ENCODE data around the gene IRS1.
"Not testable (repeated sequence)": the region's sequence is repeated elsewhere in the genome, so short reads cannot be mapped to it uniquely, and the experiment has no call there.

Gene IRS1

DNA sequence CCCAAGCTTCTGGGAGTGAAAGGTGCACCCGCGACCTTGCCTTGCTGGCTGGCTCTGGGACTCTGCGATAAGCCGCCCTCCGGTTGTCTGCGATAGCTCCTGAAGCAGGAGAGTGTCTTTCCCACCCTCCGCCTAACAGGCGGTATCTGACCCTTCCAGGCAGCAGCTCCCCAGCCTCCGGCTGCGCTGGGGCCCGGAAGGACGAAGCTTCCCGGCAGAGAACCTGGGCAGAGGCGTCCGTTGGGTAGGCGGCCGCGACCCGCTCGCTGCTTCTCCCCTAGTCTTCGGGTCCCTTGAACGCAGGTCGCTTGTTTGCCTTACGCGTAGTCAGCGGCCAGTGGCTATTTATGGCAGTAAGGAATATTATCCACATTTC lies 35.8 kb upstream of the IRS1 start:
- Histone ChIP-seq H2AFZ (ENCODE audit: low read depth) (peak overlapping the region; percentile 75), H3K36me3 (ENCODE audit: insufficient read depth) (no peaks in the 10 kb centered on the region), H4K20me1 (ENCODE audit: insufficient read depth) (no peaks in the 10 kb centered on the region), H3K4me2 (peak overlapping the region; percentile 87), H3K79me2 (ENCODE audit: insufficient read depth, low read depth) (peaks cover 33% of the 10 kb centered on the region), H3K27ac (peak overlapping the region; percentile 97), H3K27me3 (ENCODE audit: insufficient read depth, low read depth) (no peaks in the 10 kb centered on the region), H3K4me3 (IDR thresholded peaks at IDR 0.05; ENCODE audit: insufficient read depth, low read depth, low read length) (peak overlapping the region; percentile 3), H3K9ac (peak overlapping the region; percentile 86), H3K4me1 (ENCODE audit: low read depth, poor library complexity, severe bottlenecking) (peaks cover 29% of the 10 kb centered on the region)
- TF ChIP-seq, protein P1, sequence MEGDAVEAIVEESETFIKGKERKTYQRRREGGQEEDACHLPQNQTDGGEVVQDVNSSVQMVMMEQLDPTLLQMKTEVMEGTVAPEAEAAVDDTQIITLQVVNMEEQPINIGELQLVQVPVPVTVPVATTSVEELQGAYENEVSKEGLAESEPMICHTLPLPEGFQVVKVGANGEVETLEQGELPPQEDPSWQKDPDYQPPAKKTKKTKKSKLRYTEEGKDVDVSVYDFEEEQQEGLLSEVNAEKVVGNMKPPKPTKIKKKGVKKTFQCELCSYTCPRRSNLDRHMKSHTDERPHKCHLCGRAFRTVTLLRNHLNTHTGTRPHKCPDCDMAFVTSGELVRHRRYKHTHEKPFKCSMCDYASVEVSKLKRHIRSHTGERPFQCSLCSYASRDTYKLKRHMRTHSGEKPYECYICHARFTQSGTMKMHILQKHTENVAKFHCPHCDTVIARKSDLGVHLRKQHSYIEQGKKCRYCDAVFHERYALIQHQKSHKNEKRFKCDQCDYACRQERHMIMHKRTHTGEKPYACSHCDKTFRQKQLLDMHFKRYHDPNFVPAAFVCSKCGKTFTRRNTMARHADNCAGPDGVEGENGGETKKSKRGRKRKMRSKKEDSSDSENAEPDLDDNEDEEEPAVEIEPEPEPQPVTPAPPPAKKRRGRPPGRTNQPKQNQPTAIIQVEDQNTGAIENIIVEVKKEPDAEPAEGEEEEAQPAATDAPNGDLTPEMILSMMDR (conservative IDR thresholded peaks at IDR 0.05; ENCODE audit: low read depth, low read length): no peak

DNA sequence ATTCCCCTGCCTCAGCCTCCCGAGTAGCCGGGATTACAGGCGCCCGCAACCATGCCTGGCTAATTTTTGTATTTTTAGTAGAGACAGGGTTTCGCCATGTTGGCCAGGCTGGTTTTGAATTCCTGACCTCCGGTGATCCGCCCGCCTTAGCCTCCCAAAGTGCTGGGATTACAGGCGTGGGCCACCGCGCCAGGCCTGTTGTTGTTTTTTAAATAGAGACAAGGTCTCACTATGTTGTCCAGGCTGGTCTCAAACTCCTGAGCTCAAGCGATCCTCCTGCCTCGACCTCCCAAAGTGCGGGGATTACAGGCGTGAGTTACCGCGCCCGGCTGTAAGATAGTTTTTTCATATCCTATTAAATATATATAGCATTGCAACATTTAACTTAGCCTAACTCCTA lies 35.3 kb upstream of the IRS1 start:
- not testable (repeated sequence) for H4K20me1 ChIP-seq (ENCODE audit: insufficient read depth); H3K36me3 ChIP-seq (ENCODE audit: insufficient read depth); H3K27me3 ChIP-seq (ENCODE audit: insufficient read depth, low read depth)
- peak overlapping the region; percentile 87 for H3K4me2 ChIP-seq
- H3K4me1 ChIP-seq (ENCODE audit: low read depth, poor library complexity, severe bottlenecking): peaks cover 29% of the 10 kb centered on the region
- H2AFZ ChIP-seq (ENCODE audit: low read depth): peak overlapping the region; percentile 75
- H3K27ac ChIP-seq: peak overlapping the region; percentile 97
- peaks cover 33% of the 10 kb centered on the region for H3K79me2 ChIP-seq (ENCODE audit: insufficient read depth, low read depth)
- peak overlapping the region; percentile 86 for H3K9ac ChIP-seq
- peak overlapping the region; percentile 3 for H3K4me3 ChIP-seq (IDR thresholded peaks at IDR 0.05; ENCODE audit: insufficient read depth, low read depth, low read length)

DNA sequence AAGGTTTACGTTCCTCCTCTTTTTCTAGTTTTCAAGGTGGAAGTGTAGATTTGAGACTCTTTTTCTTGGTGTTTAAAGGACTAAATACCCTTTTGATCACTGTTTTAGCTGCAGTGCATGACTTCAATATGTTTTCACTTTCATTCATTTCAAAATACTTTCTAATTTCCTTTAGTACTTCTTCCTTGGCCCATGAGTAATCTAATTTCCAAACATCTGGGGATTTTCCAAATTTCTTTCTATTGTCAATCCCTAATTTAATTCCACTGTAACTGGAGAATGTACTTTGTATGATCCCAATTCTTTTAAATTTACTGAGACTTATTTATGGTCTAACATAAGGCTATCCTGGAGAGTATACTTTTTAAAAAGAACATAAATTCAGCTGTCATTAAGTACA lies 32.4 kb upstream of the IRS1 start:
- Histone ChIP-seq H4K20me1 (ENCODE audit: insufficient read depth) (no peaks in the 10 kb centered on the region), H3K4me3 (IDR thresholded peaks at IDR 0.05; ENCODE audit: insufficient read depth, low read depth, low read length) (no peak overlapping the region), H3K9ac (no peak overlapping the region), H3K4me1 (ENCODE audit: low read depth, poor library complexity, severe bottlenecking) (peaks cover 14% of the 10 kb centered on the region), H2AFZ (ENCODE audit: low read depth) (no peak overlapping the region), H3K27ac (no peak overlapping the region), H3K4me2 (no peak overlapping the region), H3K27me3 (ENCODE audit: insufficient read depth, low read depth) (no peaks in the 10 kb centered on the region), H3K79me2 (ENCODE audit: insufficient read depth, low read depth) (peaks cover 17% of the 10 kb centered on the region), H3K36me3 (ENCODE audit: insufficient read depth) (no peaks in the 10 kb centered on the region)
- TF ChIP-seq, protein P1 (conservative IDR thresholded peaks at IDR 0.05; ENCODE audit: low read depth, low read length): no peak

DNA sequence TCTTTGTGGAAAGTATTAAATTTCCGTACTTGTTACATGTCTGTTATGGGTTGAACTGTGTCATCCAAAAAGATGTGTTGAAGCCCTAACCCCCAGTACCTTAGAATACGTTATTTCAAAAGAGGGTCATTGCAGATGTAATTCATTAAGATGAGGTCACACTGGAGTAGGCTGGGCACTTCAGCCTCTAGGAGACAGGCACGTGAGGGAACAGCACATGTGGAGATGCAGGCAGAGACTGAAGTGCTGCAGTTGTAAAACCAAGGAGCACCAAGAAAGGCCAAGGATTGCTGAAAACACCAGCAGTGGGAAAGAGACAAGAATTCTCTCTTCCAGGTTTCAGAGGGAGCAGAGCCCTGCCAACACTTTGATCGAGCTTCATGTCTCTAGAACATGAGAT lies 31.6 kb upstream of the IRS1 start:
- no peaks in the 10 kb centered on the region for H3K27me3 ChIP-seq (ENCODE audit: insufficient read depth, low read depth)
- H3K36me3 ChIP-seq (ENCODE audit: insufficient read depth): no peaks in the 10 kb centered on the region

More for the DNA sequence above, 31.6 kb upstream of the IRS1 start:
- H3K79me2 ChIP-seq (ENCODE audit: insufficient read depth, low read depth): peaks cover 13% of the 10 kb centered on the region
- H3K4me2 ChIP-seq: no peak overlapping the region
- H4K20me1 ChIP-seq (ENCODE audit: insufficient read depth): no peaks in the 10 kb centered on the region
- H3K27ac ChIP-seq: no peak overlapping the region
- H3K4me3 ChIP-seq (IDR thresholded peaks at IDR 0.05; ENCODE audit: insufficient read depth, low read depth, low read length): no peak overlapping the region
- no peak overlapping the region for H3K9ac ChIP-seq
- H3K4me1 ChIP-seq (ENCODE audit: low read depth, poor library complexity, severe bottlenecking): peaks cover 12% of the 10 kb centered on the region
- TF ChIP-seq, protein P1 (conservative IDR thresholded peaks at IDR 0.05; ENCODE audit: low read depth, low read length): no peak
- no peak overlapping the region for H2AFZ ChIP-seq (ENCODE audit: low read depth)

All from KMS-11 (cell line).